ENCODE results near the gene UQCR10.
A peak's percentile ranks its signal among the peaks of the same experiment; 100 is the strongest.

UQCR10 gene

DNA sequence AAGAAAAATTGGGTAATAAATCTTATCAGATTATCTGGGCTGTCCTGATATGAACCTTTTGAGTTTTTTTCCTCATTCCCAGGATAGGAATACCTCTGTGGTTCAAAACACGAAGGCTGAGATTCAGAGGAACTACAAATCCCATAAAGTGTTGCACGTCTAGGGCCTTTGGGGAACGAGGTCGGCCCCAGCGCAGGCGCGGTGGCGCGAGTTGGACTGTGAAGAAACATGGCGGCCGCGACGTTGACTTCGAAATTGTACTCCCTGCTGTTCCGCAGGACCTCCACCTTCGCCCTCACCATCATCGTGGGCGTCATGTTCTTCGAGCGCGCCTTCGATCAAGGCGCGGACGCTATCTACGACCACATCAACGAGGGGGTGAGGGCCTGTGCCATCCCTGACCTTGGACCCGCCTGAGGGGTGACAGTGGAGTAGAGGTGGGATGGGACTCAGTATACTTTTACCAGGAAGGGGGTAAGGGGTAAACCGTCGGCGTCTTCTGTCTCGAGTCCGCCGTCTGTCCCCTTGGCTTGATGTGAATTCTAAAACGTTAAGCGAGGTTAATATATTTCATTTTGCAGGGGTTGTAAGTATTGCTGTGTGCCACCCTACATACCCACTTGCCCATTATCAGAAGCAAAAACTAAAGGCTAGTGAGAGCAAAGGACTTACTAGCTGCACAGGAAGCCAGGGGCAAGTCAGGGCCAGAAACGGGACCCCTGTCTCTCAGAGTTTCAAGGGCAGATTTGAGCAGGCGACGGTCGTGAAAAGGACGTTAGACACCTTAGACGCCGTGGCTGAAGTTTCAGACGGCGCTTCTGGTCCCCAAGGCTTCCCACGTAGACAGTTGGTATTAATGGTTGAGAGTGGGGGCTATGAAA lies at the start of gene UQCR10:
TSS of gene UQCR10 (plus strand) at position 199 of the 881 bp plus-strand sequence. CDS start at position 229, 30 bp downstream.
- peak; percentile 96 for DNase-seq

DNA sequence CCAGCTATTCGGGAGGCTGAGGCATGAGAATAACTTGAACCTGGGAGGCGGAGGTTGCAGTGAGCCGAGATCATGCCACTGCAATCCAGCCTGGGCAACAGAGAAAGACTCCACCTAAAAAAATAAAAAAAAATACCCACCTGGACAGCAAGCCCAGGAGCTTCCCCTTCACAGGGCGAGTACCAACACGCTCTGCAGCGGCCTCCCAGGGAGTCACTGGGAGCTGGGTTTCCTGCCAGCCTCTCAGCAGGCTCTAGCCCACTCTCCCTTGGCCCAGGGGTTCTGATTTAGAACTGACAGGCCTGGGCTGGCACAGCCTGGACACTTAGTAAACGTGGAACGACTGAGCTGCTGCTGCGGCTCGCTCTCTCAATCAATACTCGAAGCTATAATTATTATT lies 49.4 kb upstream of the UQCR10 start:
- no peak for DNase-seq

DNA sequence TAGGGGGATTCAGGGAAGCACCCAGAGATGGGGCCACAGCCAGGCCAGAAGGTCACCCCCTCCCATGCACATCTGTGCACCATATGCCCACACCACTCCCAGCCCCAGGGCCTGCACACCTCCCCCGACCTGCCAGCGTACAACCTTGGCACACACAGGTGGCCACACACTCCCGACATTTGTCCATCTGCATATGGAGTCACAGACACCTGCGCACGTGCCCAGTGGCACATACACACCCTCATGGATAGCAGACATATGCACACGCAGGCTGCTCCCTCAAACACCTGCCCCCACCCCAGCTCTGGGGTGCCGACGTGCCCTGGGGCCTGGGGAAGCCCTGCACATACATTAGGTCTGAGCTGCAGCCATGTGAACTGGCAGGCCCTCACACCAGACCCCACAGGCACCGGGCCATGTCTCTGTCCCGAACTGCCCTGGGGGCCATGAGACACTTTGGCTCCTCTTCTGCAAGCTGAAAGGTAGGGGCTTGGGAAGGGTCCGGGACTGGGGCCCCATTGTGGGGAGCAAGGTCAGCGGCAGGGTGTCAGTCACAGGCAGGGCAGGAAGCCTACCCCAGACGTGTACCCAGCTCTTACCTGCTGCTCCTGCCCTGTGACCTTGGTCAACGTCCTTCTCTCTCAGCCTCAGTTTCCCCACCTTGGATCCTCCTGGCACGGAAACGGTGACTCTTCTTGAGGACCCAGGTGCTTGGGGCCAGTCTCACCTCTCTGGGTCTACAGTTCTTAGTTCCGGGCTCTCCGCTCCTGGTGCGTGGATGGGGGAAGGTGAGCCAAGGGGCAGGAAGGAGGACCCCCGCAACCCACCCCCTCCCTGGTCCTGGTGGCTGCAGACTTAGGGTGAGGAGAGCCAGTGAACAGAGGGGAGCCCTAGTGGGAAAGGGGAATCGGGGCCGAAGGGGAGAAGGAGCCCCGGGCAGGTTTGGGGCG lies 47.9 kb upstream of the UQCR10 start:
- DNase-seq = no peak

DNA sequence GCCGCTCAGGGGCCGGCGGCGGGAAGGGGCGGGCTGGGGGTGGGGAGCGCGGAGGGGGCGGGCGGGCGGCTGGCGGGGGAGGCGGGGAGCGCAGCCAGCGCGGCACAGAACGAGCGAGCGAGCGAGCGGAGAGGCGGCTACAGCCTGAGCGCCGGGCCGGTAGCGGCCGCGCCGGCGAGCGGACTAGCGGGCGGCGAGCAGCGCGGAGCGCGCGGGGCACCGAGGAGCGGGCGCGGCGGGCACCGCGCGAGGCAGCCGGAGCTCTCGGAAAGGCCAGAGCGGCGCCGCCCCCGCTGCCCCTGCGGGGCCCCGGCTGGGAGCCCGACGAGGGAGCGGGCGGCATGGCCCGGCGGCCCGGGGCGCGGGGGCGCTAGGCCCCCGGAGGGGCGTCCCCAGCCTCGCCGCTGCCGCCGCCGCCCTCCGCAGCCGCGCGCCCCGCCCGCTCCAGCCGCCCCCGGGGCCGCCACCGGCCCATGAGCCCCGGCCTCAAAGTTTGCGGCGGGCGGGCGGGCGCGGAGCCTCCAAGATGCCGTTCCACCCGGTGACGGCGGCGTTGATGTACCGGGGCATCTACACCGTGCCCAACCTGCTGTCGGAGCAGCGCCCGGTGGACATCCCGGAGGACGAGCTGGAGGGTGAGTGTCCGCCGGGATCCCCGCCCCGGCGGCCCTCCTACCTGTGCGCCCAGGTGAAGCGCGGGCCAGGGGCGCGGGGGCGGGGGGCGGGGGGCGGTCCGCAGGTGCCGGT lies 47.1 kb upstream of the UQCR10 start, which contains the start of gene CABP7:
TSS of gene CABP7 (plus strand) at position 105 of the 747 bp plus-strand sequence. CDS start at position 527, 422 bp downstream.
- no peak for DNase-seq

DNA sequence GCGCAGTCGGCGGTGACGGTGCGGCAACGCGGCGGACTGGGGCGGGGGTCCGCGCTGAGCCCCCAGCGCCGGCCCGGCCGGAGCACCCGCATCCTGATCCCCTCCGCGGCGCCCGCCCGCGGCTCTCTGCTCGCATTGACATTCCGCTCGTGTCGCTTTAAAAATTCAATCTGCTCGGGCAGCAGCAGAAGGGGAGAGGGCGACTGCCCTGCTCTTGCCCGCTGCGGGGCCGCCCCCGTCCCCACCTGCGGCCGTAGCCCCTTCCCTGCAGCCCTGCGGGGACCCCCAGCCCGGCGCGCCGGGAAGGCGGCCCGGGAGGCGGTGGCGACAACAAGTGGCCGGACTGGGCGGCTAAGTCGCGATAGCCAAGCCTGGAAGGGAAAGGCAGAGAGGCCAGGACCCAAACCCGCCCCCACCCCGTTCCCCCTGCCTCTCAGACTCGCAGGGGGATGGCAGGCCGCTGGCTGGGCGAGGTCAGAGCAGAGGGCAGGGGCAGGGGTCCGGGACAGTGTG lies 46.3 kb upstream of the UQCR10 start:
- DNase-seq = no peak

DNA sequence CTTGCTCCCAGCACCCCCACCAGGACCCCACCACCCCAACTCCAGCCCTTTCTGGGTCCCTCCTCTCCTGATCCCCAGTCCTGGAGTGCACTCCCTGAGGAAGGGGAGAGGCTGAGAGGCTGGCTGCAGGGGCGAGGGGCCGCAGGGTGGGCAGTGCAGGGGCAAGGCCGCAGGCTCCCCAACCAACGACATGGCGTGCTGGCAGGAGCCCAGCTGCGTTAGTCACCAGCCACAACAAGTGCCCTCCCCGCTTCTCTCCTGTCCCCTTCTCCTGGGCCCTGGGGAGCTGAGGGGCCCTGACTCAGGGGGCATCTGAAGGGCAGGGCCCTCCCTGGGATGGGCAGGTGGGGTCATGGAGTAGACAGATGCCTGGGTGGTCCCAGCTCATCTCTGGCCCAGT lies 45.0 kb upstream of the UQCR10 start:
- DNase-seq = no peak

DNA sequence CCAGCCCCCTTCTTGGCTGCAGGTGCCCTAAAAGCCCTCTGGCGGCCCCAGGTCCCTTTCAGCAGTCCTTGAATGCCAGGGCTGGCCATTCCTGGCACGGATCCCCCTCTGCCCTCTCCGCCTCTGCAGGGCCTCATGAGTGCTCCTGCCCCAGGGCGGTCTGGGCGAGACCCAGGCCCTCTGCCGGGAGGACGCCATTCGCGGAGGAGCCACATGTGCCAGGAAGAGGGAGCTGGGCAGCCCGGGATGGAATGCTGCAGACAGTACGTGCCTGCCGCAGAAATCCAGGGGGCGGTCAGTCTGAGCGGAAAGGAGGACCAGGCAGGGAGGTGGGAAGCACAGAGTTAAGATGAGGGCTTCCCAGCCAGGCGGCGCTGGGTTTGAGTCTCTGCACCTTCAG lies 44.6 kb upstream of the UQCR10 start:
- no peak for DNase-seq

DNA sequence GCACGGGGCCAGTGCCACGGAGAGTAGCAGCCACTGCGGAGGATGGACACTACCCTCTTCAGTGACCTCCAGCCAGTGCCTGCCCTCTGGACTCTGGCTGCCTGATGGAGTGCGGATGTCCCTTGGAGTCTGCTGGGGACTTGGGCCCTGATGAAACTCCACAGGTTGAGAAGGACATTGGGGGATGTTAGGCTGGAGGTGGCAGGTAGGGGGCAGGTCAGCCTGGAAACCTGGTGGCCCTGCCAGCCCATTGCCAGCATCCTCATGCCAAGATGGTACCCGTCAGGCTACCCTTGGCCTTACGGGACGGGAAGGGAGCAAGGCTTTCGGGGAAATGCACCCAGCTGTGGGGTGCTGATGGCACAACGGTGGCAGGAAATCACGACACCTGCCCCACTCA lies 43.4 kb upstream of the UQCR10 start:
- DNase-seq = no peak

DNA sequence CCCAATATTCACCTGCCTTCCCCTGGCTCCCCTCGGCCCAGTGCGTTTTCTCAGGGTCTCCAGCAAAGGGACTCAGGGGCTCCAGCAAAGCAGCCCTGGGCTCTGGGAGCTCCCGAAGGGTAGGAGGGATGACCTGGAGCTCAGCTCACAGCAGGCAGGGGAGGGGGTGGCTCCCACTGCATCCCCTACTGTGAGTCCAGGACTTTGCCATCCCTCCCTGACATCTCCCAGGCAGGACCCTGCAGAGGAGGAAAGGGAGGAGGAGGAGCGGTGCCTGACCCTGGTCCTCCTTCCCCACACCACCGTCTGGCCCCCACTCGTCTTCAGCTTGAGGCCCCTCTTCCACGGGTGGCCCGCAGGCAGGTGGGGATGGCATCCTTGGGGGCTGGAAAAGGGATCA lies 42.3 kb upstream of the UQCR10 start:
- no peak for DNase-seq

DNA sequence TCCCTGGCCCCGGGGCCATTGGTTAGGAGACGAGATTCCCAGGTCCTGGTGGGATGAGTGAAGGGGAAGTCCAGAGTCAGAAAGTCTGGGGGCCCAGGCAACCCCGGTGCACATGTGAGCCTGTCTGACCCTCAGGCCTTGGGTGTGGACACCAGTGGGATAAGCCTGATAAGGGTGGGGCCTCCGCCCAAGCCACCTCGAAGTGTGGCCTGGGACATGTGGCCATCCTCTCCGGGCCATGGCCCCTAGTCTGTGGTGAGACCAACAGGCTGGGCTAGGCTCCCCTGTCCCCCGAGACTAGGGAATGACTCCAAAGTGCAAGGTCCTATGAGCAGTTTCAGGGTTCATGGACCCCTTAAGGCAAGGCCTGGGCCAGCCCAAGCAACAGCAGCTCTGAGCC lies 41.1 kb upstream of the UQCR10 start:
- no peak for DNase-seq

DNA sequence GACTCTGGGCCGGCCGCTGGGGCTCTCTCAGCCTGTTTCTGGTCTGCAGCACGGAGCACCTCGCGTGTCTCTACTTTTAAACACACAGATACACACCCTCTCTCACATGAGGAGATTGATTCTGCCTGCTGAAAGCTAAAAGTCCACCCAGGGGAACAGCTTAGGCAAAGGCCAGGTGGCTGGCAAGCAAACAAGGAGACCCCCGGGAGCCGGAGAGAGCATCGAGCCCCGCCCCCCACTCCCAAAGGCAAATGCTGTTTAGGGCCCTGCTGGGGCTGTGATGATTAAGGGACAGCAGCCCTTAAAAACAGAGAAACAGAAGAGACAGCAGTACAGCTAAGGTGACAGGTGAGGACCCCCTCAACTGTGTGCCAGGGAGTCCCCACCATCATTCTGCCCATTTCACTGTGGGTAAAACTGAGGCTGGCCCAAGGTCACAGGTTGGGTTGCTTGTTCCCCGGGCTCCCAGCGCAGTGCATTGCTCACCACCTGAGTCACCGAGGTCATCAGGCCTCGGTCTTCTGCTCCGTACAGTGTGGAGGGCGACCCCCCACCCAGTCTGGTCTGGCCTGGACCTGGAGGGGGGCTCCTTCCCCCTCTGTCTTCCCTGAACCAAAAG lies 40.5 kb upstream of the UQCR10 start:
- DNase-seq = no peak

DNA sequence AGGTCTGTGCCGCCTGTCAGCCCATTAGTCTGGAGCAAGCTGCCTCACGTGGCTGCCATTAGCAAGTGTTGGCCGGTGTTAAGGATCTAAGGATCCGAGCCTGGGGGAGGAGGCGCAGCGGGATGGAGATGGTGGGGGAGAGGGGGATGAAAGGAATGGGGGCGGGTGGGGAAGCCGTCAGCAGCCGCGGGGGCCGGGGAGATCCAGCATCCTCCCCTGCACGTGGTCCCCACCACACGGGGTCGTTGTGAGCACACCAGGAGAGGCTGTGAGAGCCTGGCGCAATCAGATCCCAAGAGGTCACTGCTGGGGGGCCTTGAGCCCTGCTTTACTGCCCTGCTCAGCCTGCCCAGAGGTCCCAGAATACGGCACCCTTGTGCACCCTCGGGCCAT lies 40.0 kb upstream of the UQCR10 start:
- DNase-seq = no peak

DNA sequence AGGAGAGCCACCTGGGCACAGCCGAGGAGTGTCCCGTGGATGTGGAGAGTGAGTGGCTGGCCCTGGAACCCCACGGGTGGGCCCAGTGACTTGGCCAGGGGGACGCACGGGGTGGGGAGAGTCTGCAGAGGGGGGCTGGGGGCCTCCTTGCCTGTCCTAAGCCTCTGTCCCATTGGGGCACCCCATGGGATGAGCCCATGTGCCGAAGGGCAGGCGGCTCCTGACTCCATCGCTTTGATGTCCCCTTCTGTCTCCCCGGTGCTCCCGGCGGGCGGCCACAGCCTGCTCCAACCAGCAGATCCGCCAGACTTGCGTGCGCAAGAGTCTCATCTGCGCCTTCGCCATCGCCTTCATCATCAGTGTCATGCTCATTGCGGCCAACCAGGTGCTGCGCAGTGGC lies 38.0 kb upstream of the UQCR10 start:
- DNase-seq = no peak

DNA sequence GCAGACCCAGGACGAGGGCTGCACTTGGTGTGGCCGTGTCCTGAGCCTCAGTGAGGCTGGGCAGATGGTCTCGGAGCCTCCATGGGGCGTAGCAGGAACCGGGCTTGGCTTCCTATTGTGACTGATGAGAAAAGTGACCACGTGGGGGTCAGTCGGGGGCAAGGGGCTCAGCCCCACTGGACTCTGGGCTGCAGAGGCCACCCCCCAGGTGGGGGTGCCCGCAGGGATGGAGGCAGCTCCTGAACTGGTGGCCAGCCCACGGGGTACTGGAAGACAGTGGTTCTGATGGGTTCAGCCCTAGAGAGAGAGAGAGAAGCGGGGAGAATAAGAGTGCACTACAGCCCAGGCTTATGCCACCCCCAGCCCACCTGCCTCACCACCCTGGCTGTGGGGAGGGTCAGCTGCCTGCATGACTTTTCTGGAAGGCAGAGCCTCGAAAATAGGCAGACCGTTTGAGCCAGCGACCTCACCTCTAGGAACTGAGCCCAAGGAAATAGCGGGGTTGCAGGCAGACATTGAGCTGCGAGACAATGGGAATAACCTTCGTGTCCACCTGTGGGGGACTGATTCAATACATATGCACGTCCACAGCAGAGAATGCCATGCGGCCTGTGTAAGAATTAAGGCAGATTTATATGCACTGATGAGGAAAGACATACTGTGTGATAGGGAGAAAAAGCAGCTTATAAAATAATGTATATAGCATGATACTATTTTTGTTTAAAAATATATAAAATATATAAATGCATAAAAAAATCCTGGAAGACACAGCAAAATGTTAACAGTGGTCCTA lies 35.9 kb upstream of the UQCR10 start:
- DNase-seq = no peak

DNA sequence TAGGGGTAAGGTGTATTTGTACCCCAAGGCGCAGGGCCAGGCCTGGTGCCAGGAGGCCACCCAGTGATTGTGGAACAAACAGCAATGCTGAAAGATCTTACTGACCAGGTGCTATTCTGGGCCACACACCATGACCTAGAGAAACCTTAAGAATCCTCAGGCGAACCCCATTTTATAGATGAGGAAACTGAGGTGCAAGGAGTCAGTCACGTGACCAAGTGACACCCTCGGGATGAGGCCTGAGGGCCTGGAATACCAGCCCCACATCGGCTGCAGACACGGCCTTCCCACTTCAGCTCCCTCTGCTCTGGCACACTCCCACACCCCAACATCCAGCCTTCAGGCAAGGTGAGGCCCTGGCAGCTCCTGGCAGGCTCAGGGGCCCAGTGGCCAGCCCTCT lies 34.3 kb upstream of the UQCR10 start:
- DNase-seq = no peak

DNA sequence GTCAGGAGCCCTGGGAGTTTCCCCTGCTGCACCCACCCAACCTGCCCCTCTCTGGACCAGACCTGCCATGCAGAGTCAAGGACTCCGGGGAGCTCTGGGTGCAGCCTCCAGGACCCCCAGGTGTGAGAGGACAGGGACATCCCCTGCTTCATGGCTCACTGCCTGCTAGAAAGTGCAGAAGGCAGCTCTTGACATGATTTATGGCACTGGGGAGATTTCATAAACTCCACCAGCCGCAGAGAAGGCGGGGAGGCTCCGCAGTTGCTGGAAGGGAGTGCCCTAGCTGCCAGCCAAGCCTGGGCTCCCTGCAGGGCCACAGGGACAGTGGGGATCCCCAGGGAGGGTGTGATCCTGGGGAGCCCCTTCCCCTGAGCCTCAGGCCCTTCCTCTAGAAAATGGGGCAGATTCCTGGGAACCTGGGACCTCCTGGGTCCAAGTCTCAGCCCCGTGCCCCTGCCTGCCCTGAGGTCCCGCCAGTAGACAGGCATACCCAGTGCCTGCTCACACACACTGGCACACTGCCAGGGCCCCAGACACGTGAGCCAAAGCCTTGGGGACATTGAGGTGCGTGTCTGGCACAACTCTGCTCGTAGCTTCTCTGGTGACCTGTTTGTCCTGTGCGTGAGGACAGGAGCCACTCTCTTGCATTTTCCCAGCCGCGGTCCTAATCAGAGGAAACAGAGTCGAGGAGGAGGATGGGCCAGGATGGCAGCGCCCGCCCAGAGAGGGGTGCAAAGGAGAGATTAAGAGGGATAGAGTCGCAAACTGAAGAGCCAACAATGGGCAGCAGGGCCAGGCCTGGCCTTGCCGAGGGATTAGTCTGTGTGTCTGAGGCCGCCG lies 33.6 kb upstream of the UQCR10 start:
- DNase-seq = no peak

DNA sequence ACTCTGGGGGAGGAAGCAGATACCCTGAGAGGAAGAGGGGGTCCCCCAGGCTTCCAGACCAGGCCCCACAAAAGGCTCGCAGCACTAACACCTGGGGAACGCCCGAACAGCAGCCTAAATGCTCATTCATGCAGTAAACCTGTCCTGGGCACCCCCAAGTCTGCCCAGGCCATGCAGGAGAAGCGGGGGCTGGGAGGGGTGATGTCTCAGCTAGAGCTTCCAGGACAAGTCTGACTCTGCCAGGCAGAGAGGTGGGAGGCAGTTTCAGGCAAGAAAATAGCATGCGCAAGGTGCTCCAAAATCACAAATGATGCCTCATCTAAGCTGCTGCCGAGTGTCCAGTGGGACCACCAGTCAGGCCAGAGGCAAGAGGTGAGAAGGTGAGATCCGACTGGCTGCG lies 32.8 kb upstream of the UQCR10 start:
- DNase-seq = no peak

DNA sequence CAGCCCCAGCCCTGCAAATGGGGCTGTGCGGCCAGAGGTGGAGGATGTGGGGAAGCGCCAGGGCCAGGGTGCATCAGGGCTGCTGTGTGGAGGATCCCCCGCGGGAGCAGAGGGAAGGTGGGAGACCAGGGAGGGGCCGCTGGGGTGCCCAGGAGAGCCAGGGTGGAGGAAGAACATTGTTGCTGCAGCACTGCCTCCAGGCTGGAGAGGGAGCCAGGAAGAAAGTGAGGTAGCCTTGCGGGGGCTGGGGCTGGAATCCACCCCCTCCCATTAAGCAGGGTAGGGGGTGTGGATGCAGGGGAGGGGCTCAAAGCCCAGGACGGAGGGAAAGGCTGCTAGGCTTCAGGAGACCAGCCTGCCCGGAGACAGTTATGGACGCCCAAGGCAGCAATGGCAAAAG lies 32.3 kb upstream of the UQCR10 start:
- no peak for DNase-seq

DNA sequence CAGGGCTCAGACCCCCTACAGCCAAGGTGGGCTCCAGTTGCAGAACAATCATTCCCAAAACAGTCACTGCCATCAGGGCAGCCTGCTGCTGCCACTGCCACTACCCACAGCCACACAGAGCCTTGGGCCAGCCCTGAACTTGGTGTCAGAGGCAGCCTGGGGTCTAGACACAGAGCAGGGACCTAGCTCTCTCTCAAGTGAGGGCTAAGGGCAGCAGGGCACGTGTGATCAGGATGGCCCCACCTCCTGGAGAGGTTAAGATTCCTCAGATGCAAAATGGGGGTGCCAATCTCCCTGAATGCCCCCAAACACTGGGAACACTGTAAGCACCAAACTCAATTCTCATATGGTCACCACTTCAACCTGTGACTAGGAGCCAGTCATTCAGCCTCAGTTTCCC lies 31.8 kb upstream of the UQCR10 start:
- DNase-seq = no peak

Data from stimulated activated CD4-positive, alpha-beta T cell treated with anti-CD3 and anti-CD28 coated beads, Interleukin-4, amount 100 ng/mL, for 1 hour (primary cell).